SK-N-SH treated with all-trans-retinoic acid at 6 μM for 48 hours (cell line): Measurements from ENCODE around the gene ANP32A.

Experiments used
- ATAC-seq: fragments of 200-7000 bp; cut with Tn5 transposase; 3 replicates; pipeline ENCODE4 v1.9.1; 2020; ENCODE audit warnings: mild to moderate bottlenecking, moderate library complexity
- ARNTL ChIP-seq: fragments of 450-650 bp; formaldehyde crosslinking; IDR thresholded peaks from 2 replicates; pipeline ENCODE4 v1.5.0; 2020; ENCODE audit warnings: low read depth, mild to moderate bottlenecking, moderate library complexity, borderline replicate concordance
- BACH2 ChIP-seq: fragments of 250-450 bp; sonication (Bioruptor Pico); IDR thresholded peaks from 2 replicates; pipeline ENCODE4 v1.9.0; 2021; ENCODE audit warnings: mild to moderate bottlenecking, borderline replicate concordance
- CREB5 ChIP-seq: fragments of 250-450 bp; sonication (Bioruptor Pico); IDR thresholded peaks from 2 replicates; pipeline ENCODE4 v1.5.1; 2020; ENCODE audit warnings: low read depth, mild to moderate bottlenecking, moderate library complexity
- ESRRG ChIP-seq: fragments of 250-450 bp; sonication (Bioruptor Pico); IDR thresholded peaks from 2 replicates; pipeline ENCODE4 v1.6.1; 2021; ENCODE audit warnings: mild to moderate bottlenecking
- OSR1 ChIP-seq: fragments of 250-450 bp; sonication (Bioruptor Pico); IDR thresholded peaks from 2 replicates; pipeline ENCODE4 v1.8.0; 2022; ENCODE audit warnings: moderate library complexity, mild to moderate bottlenecking, inconsistent platforms
- PATZ1 ChIP-seq: fragments of 250-450 bp; sonication (Bioruptor Pico); IDR thresholded peaks from 2 replicates; pipeline ENCODE4 v1.8.0; 2020; ENCODE audit warnings: mild to moderate bottlenecking, moderate library complexity, borderline replicate concordance
- POU6F1 ChIP-seq: fragments of 250-450 bp; sonication (Bioruptor Pico); IDR thresholded peaks from 2 replicates; pipeline ENCODE4 v1.8.0; 2021; ENCODE audit warnings: low read depth, mild to moderate bottlenecking, moderate library complexity, borderline replicate concordance
- PPARA ChIP-seq: fragments of 250-450 bp; sonication (Bioruptor Pico); IDR thresholded peaks from 2 replicates; pipeline ENCODE4 v1.5.0; 2020; ENCODE audit warnings: mild to moderate bottlenecking, borderline replicate concordance
- SNAI2 ChIP-seq: fragments of 250-450 bp; sonication (Bioruptor Pico); IDR thresholded peaks from 2 replicates; pipeline ENCODE4 v1.5.0; 2020; ENCODE audit warnings: mild to moderate bottlenecking, moderate library complexity
- TCF4 ChIP-seq: fragments of 250-450 bp; sonication (Bioruptor Pico); IDR thresholded peaks from 2 replicates; pipeline ENCODE4 v1.8.0; 2021; ENCODE audit warnings: mild to moderate bottlenecking, moderate library complexity, borderline replicate concordance
- TSHZ2 ChIP-seq: fragments of 250-450 bp; sonication (Bioruptor Pico); IDR thresholded peaks from 2 replicates; pipeline ENCODE4 v1.5.0; 2020; ENCODE audit warnings: mild to moderate bottlenecking, moderate library complexity
- ZC3H10 ChIP-seq: fragments of 250-450 bp; sonication (Bioruptor Pico); IDR thresholded peaks from 2 replicates; pipeline ENCODE4 v1.5.1; 2021; ENCODE audit warnings: mild to moderate bottlenecking, moderate library complexity
- ZFP3 ChIP-seq: fragments of 250-450 bp; sonication (Bioruptor Pico); IDR thresholded peaks from 2 replicates; pipeline ENCODE4 v1.5.0; 2020; ENCODE audit warnings: mild to moderate bottlenecking, moderate library complexity
- ZFP30 ChIP-seq: fragments of 450-650 bp; formaldehyde crosslinking; IDR thresholded peaks from 2 replicates; pipeline ENCODE4 v1.5.0; 2022; ENCODE audit warnings: mild to moderate bottlenecking, moderate library complexity
- ZNF565 ChIP-seq: fragments of 450-650 bp; formaldehyde crosslinking; conservative IDR thresholded peaks from 2 replicates; pipeline ENCODE4 v1.5.0; 2020; ENCODE audit warnings: low read depth, mild to moderate bottlenecking, moderate library complexity
- ZNF8 ChIP-seq: fragments of 450-650 bp; formaldehyde crosslinking; IDR thresholded peaks from 2 replicates; pipeline ENCODE4 v1.5.0; 2020; ENCODE audit warnings: mild to moderate bottlenecking, moderate library complexity

Gene ANP32A

GRCh38 chr15:68829068-68829467 lies 8.4 kb upstream of the ANP32A start:
- ATAC-seq, result no peak
- TF ChIP-seq SNAI2 (CRISPR knock-in tag) (no peak), PPARA (no peak), ZC3H10 (CRISPR knock-in tag) (no peak), TCF4 (CRISPR knock-in tag) (no peak), CREB5 (CRISPR knock-in tag) (no peak), ZNF8 (no peak), PATZ1 (CRISPR knock-in tag) (no peak), ZNF565 (CRISPR knock-in tag) (no peak), ZFP3 (CRISPR knock-in tag) (no peak)

- no peak for ATAC-seq
- TF ChIP-seq OSR1 (CRISPR knock-in tag), result no peak
- no peak for TF ChIP-seq ARNTL (CRISPR knock-in tag)
- TF ChIP-seq ZFP30, result no peak
- TF ChIP-seq POU6F1, result no peak
- TF ChIP-seq SNAI2 (CRISPR knock-in tag), result no peak
- TF ChIP-seq BACH2 (CRISPR knock-in tag), result no peak
- TF ChIP-seq ESRRG, result no peak
- no peak for TF ChIP-seq CREB5 (CRISPR knock-in tag)
- no peak for TF ChIP-seq TSHZ2 (CRISPR knock-in tag)
Observed at GRCh38 chr15:68823561-68823960, 2.9 kb upstream of the ANP32A start.

- TF ChIP-seq ESRRG (no peak), POU6F1 (no peak), PPARA (no peak), PATZ1 (CRISPR knock-in tag) (no peak), TSHZ2 (CRISPR knock-in tag) (no peak), ZC3H10 (CRISPR knock-in tag) (no peak), CREB5 (CRISPR knock-in tag) (no peak), SNAI2 (CRISPR knock-in tag) (no peak), ZFP30 (no peak)
- no peak for ATAC-seq
Observed at GRCh38 chr15:68822818-68823217, 2.1 kb upstream of the ANP32A start.
